Frontal cortex (tissue), 4 donors: Measurements from ENCODE around the gene ATG7. TPM values are rescaled to one million over a fixed set of nuclear protein-coding genes. Genes with fewer than 3 reads are reported as not detected.

Source experiments
- DNase-seq, 2 donors: peaks; one replicate each; pipeline ENCODE4 v3.0.0; 2012; ENCODE audit warnings: low spot score in 2 of 2
- FAIRE-seq: peaks from 2 replicates; lab custom pipeline; 2012; peaks lifted over from hg19 to GRCh38; lab: Jason Lieb, UNC
- total RNA-seq: library from RNA; depleted of rRNA; stranded (reverse); fragments of >200 nt; gene quantifications from one replicate; pipeline ENCODE4 v1.2.3, GENCODE V29; 2014
- donor health status: control.
- donor health status: control.
- donor health status: control.

The ATG7 gene
- total RNA-seq, 1 donor from 2014 or later, result 19.2 TPM

- DNase-seq (no peak), FAIRE-seq (no peak)
Measured at GRCh38 chr3:11379824-11380701, 107.9 kb downstream of the ATG7 start.

GRCh38 chr3:11381141-11381540, 108.9 kb downstream of the ATG7 start:
- no peak for FAIRE-seq
- DNase-seq, result no peak

- DNase-seq (no peak), FAIRE-seq (no peak)
Measured at GRCh38 chr3:11381563-11381962, 109.4 kb downstream of the ATG7 start.

- DNase-seq, result no peak
- no peak for FAIRE-seq
Measured at GRCh38 chr3:11382146-11382745, 110.0 kb downstream of the ATG7 start.

- no peak for FAIRE-seq
- no peak for DNase-seq
Measured at GRCh38 chr3:11384074-11384473, 111.9 kb downstream of the ATG7 start.

- DNase-seq (no peak), FAIRE-seq (no peak)
Measured at GRCh38 chr3:11385326-11385725, 113.1 kb downstream of the ATG7 start.

GRCh38 chr3:11385891-11386290, 113.7 kb downstream of the ATG7 start:
- FAIRE-seq, result no peak
- no peak for DNase-seq

- FAIRE-seq, result no peak
- no peak for DNase-seq
Measured at GRCh38 chr3:11386465-11387113, 114.4 kb downstream of the ATG7 start.

- no peak for DNase-seq
- no peak for FAIRE-seq
Measured at GRCh38 chr3:11389386-11390268, 117.4 kb downstream of the ATG7 start.

GRCh38 chr3:11390411-11391131, 118.4 kb downstream of the ATG7 start:
- no peak for FAIRE-seq

GRCh38 chr3:11391174-11391879, 119.1 kb downstream of the ATG7 start:
- no peak for FAIRE-seq
- DNase-seq, result no peak

More at GRCh38 chr3:11390411-11391131, 118.4 kb downstream of the ATG7 start:
- no peak for DNase-seq

GRCh38 chr3:11392014-11392859, 120.0 kb downstream of the ATG7 start:
- no peak for DNase-seq
- no peak for FAIRE-seq

GRCh38 chr3:11392860-11393114, 120.6 kb downstream of the ATG7 start:
- FAIRE-seq (no peak), DNase-seq (no peak)

GRCh38 chr3:11393401-11393800, 121.2 kb downstream of the ATG7 start:
- FAIRE-seq (no peak), DNase-seq (no peak)

- DNase-seq (no peak), FAIRE-seq (no peak)
Measured at GRCh38 chr3:11394392-11394791, 122.2 kb downstream of the ATG7 start.

- FAIRE-seq (no peak), DNase-seq (no peak)
Measured at GRCh38 chr3:11400213-11400612, 128.0 kb downstream of the ATG7 start.

GRCh38 chr3:11401434-11401833, 129.2 kb downstream of the ATG7 start:
- no peak for DNase-seq
- no peak for FAIRE-seq

- DNase-seq (no peak), FAIRE-seq (no peak)
Measured at GRCh38 chr3:11405323-11405722, 133.1 kb downstream of the ATG7 start.
